Ovary (tissue), 9 donors: Measurements from ENCODE around the gene MORN4. TPM values are rescaled to one million over a fixed set of nuclear protein-coding genes. Genes with fewer than 3 reads are reported as not detected.
"Not testable (repeated sequence)": the region's sequence is repeated elsewhere in the genome, so short reads cannot be mapped to it uniquely, and the experiment has no call there.

Source experiments
- DNase-seq, 5 donors: peaks; one replicate each; pipeline ENCODE4 v3.0.0-alpha.2; 2019 to 2020
- H3K27ac ChIP-seq, 2 donors: fragments of 200-600 bp; one replicate each; pipeline versions ENCODE4 v1.5.1 to v1.8.0; 2019 to 2022
- H3K27me3 ChIP-seq: fragments of 200-600 bp; one replicate; pipeline ENCODE4 v1.8.0; 2022
- H3K36me3 ChIP-seq: fragments of 200-600 bp; sonication (generic); one replicate; pipeline ENCODE4 v1.5.1; 2019
- H3K4me1 ChIP-seq: one replicate; pipeline ENCODE4 v1.8.1; 2013; ENCODE audit warnings: mild to moderate bottlenecking, moderate library complexity; ENCODE audit not compliant: insufficient read depth
- H3K4me3 ChIP-seq: fragments of 200-600 bp; sonication (generic); one replicate; pipeline ENCODE4 v1.5.1; 2017
- H3K9me3 ChIP-seq, 2 donors: fragments of 200-600 bp in 1 of 2; sonication (generic) in 1 of 2; one replicate each; pipeline versions ENCODE4 v1.5.1 to v1.8.1; 2013 to 2019; ENCODE audit warnings: mild to moderate bottlenecking in 1 of 2, moderate library complexity in 1 of 2
- CTCF ChIP-seq, 3 donors: fragments of 450-650 bp in 2 of 3; fragments of 200-600 bp in 1 of 3; IDR thresholded peaks; one replicate each; pipeline versions ENCODE4 v1.5.1 to v1.8.0; 2016 to 2022; ENCODE audit warnings: antibody characterized with exemption in 3 of 3, mild to moderate bottlenecking in 1 of 3
- EP300 ChIP-seq: sonication (generic); formaldehyde crosslinking; IDR thresholded peaks from one replicate; pipeline ENCODE4 v1.6.1; 2017; ENCODE audit warnings: antibody characterized with exemption
- POLR2A ChIP-seq: fragments of 450-650 bp; IDR thresholded peaks from one replicate; pipeline ENCODE4 v1.6.1; 2017; ENCODE audit warnings: antibody characterized with exemption, mild to moderate bottlenecking, moderate library complexity
- WGBS, 3 donors: extraction: QIAGEN DNeasy Blood & Tissue Kit in 1 of 3; methylation state at CpG; one replicate each; pipeline versions ENCODE4 v1.1.5 to v1.1.7; 2013 to 2017; 5-methylcytosine and 5-hydroxymethylcytosine counted together
- intact Hi-C, 4 donors: fragments of 100-400 bp; cut with DNase I; formaldehyde crosslinking; loops; one replicate each; pipeline versions ENCODE4 v1.11.0 to v1.15.1; 2022 to 2023
- polyA plus RNA-seq, 2 donors: library from polyadenylated mRNA; stranded (reverse); fragments of 200-250 nt in 1 of 2; fragments of 350-450 nt in 1 of 2; fragmentation: Illumina TruSeq in 1 of 2; extraction: RNeasy Lipid Tissue Mini Kit (QIAGEN cat#74804) in 1 of 2; gene quantifications; one replicate each; pipeline ENCODE4 v1.2.3, GENCODE V29; 2013 to 2014
- total RNA-seq, 7 donors: library from RNA; depleted of rRNA in 2 of 7; stranded (reverse); fragments of >200 nt in 2 of 7; fragmentation: NEBNext Ultra II Directional in 3 of 7; extraction: Animal tissue kit (Norgen Biotek cat#: 25700) in 3 of 7; gene quantifications; one replicate each; pipeline versions ENCODE4 v1.1.0 to v1.2.4, GENCODE V29; 2016 to 2023
- donor health status: DM: no; HTN: no; CAD: no; lungs with moderate emphysema.
- donor health status: DM: no; HTN: no; CAD: no.
- donor health status: Bipolar disorder and iron deficiency.
- donor health status: DM: yes; HTN: yes; CAD: no.
- donor health status: DM: no; HTN: no; CAD: no.
- donor health status: DM: yes; HTN: yes; CAD: no.

MORN4 gene
- total and polyA plus RNA-seq, 9 donors, result 6.6 to 17.7 (median 11.5) TPM

- H3K9me3 ChIP-seq, result no peaks in the 10 kb centered on the region
- TF ChIP-seq CTCF (IDR thresholded peaks at IDR 0.05) (no peak), POLR2A (no peak), EP300 (no peak)
- no peaks in the 10 kb centered on the region for H3K4me1 ChIP-seq
- no peak for DNase-seq
- H3K27ac ChIP-seq, result no peak overlapping the region
- H3K27me3 ChIP-seq, result no peaks in the 10 kb centered on the region
- no peaks in the 10 kb centered on the region for H3K36me3 ChIP-seq
- intact Hi-C loops, result no loop called here
- H3K4me3 ChIP-seq, result no peak overlapping the region
- 85 to 89% (median 88%) methylated on average over 7 to 9 of the region's 9 CpGs for WGBS, 3 donors
Observed at GRCh38 chr10:97580421-97581367, 52.6 kb downstream of the MORN4 start.

- 68 to 82% (median 69%) methylated on average over 39 to 40 of the region's 40 CpGs for WGBS, 3 donors
- no peak for DNase-seq
Observed at GRCh38 chr10:97578171-97578844, 55.0 kb downstream of the MORN4 start.

GRCh38 chr10:97577701-97578100, 55.6 kb downstream of the MORN4 start:
- Histone ChIP-seq H3K4me3 (no peak overlapping the region), H3K27me3 (no peaks in the 10 kb centered on the region), H3K9me3 (no peaks in the 10 kb centered on the region), H3K4me1 (no peaks in the 10 kb centered on the region), H3K36me3 (no peaks in the 10 kb centered on the region), H3K27ac (no peak overlapping the region)
- DNase-seq, result peak in 1 of 5 donors; percentile 13
- intact Hi-C loops, result no loop called here
- WGBS, 3 donors, result 69 to 80% (median 71%) methylated on average over 8 to 9 of the region's 9 CpGs
- TF ChIP-seq POLR2A (no peak), EP300 (no peak), CTCF (IDR thresholded peaks at IDR 0.05) (no peak)

More at GRCh38 chr10:97578171-97578844, 55.0 kb downstream of the MORN4 start:
- no peaks in the 10 kb centered on the region for H3K27me3 ChIP-seq
- no peak overlapping the region for H3K27ac ChIP-seq
- H3K4me3 ChIP-seq, result no peak overlapping the region
- no peaks in the 10 kb centered on the region for H3K9me3 ChIP-seq
- H3K36me3 ChIP-seq, result no peaks in the 10 kb centered on the region
- intact Hi-C loops, result no loop called here
- H3K4me1 ChIP-seq, result no peaks in the 10 kb centered on the region
- TF ChIP-seq EP300 (no peak), CTCF (IDR thresholded peaks at IDR 0.05) (no peak), POLR2A (no peak)

- H3K36me3 ChIP-seq, H3K4me1 ChIP-seq, intact Hi-C loops, H3K4me3 ChIP-seq, H3K27ac ChIP-seq, H3K27me3 ChIP-seq, DNase-seq, H3K9me3 ChIP-seq: not testable (repeated sequence)
- WGBS, 3 donors, result 55 to 74% (median 57%) methylated on average over 5 of the region's 5 CpGs
Observed at GRCh38 chr10:97576487-97576886, 56.8 kb downstream of the MORN4 start.
